GM21723 (cell line): ENCODE results near the gene TNS3.
A peak's percentile ranks its signal among the peaks of the same experiment; 100 is the strongest.

Experiments
- ATAC-seq: cut with Tn5 transposase; IDR thresholded peaks from one replicate; pipeline ENCODE4 v1.9.1; 2021; ENCODE audit warnings: mild to moderate bottlenecking, moderate library complexity; ENCODE audit not compliant: unreplicated experiment

The TNS3 gene

GRCh38 chr7:47583739-47584535 is 2.0 kb upstream of the TNS3 start:
- ATAC-seq, result no peak

- no peak for ATAC-seq
Measured at GRCh38 chr7:47582764-47583738, 1.1 kb upstream of the TNS3 start.

- no peak for ATAC-seq
Measured at GRCh38 chr7:47581438-47581803, 490 bp downstream of the TNS3 start.

GRCh38 chr7:47580811-47581331 is 1.0 kb downstream of the TNS3 start:
- no peak for ATAC-seq

GRCh38 chr7:47580175-47580706 is 1.7 kb downstream of the TNS3 start:
- ATAC-seq, result no peak

GRCh38 chr7:47579458-47579857 is 2.5 kb downstream of the TNS3 start:
- no peak for ATAC-seq

GRCh38 chr7:47578579-47579270 is 3.2 kb downstream of the TNS3 start:
- ATAC-seq, result no peak

- no peak for ATAC-seq
Measured at GRCh38 chr7:47577321-47577919, 4.5 kb downstream of the TNS3 start.

GRCh38 chr7:47576866-47577306 is 5.0 kb downstream of the TNS3 start:
- no peak for ATAC-seq

GRCh38 chr7:47576031-47576865 is 5.7 kb downstream of the TNS3 start:
- no peak for ATAC-seq

- ATAC-seq, result peak; percentile 88
Measured at GRCh38 chr7:47574482-47575329, 7.2 kb downstream of the TNS3 start.

GRCh38 chr7:47573758-47574481 is 8.0 kb downstream of the TNS3 start:
- no peak for ATAC-seq

- no peak for ATAC-seq
Measured at GRCh38 chr7:47572939-47573757, 8.8 kb downstream of the TNS3 start.

GRCh38 chr7:47572094-47572445 is 9.8 kb downstream of the TNS3 start:
- no peak for ATAC-seq

GRCh38 chr7:47571331-47572093 is 10.4 kb downstream of the TNS3 start:
- no peak for ATAC-seq

GRCh38 chr7:47570649-47571050 is 11.3 kb downstream of the TNS3 start:
- ATAC-seq, result no peak
